NCI-H2029 treated with DMSO at 0.1 percent for 48 hours (cell line): Measurements from ENCODE around the gene AADAT.
A peak's percentile ranks its signal among the peaks of the same experiment; 100 is the strongest.

Experiments
- DNase-seq: peaks from one replicate; lab custom pipeline; 2025; lab: John Stamatoyannopoulos, UW

AADAT gene

DNA sequence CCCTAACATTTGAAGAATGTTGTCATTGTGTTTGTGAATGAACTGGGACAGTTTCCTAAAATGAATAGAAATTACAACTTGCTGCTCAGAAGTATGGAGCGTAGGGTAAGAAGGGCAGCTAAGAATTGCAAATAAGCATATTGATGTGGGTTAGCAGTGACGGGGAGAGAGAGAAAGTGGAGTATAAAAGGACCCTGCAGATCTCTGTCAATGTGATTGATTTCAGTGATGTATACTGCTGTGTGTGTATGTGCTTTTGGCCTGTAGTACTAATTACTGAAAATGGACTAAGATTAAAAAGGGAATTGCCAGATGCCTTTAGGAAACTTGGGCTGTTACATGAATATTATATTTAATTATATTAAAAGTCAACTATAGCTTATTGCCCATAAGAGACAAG, 55.8 kb downstream of the AADAT start:
- DNase-seq = no peak

- DNase-seq = no peak
Measured at GRCh38 chr4:170030121-170030520, 59.6 kb downstream of the AADAT start.

DNA sequence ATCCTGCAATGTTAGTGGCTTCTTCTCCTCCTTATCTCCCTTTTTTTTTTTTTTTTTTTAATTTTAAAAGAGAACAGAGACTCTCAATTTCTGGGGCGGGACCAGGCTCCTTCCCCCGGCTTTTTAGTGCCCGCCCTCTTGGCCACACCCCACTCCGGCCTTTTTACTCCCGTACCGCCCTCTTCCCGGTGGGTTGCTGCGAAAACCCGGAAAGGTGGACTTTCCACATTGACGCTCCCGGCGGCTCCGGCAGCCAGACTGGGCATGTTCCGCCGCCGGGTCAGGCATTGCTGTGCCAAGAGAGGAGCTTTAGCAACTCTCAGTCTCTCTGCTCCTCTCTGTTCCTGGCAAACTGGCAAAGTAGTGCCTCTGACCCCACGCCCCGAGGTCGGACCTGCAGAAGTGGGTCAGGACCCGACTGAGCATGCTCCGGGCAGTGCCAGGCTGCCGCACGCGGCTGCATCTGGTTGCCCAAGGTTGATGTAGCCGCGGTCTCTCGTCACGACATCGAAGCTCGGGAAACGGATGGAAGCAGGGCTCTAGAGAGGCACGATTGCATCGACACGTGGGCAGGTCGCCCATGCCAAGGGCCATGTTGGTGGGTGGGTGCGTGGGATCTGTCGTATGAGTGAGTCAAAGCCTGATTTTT, 62.5 kb downstream of the AADAT start:
- DNase-seq = peak; percentile 81

DNA sequence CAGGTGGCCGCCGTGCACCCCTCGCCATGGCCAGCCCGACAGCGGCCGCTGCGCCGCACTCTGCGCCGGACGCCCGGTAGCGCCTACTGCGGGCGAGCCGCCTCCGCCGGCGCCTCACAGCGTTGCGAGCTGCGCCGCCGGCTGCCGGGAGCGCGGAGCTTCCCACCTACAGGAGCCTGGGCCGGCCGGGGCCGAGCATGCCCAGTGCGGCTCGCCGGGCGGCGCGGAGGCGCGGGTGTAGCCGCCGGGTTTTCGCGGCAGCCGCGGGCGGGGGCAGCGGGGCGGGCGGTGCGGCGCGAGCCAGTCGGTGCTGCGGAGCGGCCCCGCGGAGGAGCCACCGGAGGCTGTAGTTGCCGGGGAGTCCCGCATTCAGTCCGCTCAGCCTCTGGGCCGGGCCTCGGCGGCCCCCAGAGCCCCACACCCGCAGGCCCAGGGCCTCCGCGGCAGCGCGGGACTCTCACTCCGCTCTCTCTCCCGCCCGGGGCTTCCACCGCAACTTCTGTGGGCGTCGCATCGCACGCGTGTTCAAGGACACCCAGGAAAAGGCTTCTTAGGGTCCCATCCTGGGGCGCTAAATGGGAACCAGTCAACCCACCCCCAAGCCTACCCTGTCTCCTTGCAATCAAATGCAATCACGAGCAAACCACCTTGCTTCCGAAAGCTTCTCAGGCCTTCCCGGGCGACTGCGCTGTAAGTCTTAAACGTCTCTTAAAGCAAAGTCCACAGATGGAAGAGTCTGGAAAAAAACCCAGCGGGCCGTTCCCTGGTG, 63.3 kb downstream of the AADAT start, which contains the start of gene MFAP3L:
Gene MFAP3L (minus strand): TSS at position 143 of the 769 bp plus-strand sequence. CDS start 20,518 bp downstream, outside the sequence.
- DNase-seq = no peak

DNA sequence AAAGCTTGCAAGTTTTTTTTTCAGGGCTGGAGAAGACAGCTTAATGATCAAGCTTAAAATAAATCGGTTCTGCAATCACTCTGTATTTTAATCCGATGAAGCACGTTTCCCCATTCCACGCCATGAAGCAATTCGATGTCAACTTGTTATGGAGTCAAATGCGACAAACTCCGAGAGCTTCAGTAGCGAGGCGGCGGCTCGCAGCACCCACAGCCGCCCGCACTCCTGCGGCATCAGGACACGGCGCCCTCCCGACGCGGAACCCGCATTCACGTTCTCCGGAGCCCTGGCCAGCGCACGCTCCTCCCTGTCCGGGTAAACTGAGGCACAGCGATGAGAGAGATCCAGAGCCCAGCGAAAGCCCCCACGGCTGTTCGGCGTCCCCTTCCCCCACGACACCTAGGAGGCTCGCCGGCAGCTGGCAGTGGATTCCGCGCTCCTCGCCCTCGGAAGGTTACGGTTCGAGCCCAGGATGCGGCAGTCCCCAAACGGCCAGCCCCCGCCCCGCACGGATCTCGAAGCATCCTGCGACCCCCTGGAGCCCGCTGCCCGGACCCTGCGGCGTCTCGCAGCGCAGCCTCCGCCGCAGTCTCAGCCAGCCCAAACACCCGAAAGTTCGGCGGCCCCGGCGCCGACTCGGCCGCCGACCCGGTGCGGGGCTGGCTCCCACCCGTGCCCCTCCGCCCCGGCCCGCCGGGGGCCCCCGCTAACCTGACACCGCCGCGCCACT, 64.1 kb downstream of the AADAT start:
- DNase-seq = no peak

GRCh38 chr4:170022211-170022610, 67.5 kb downstream of the AADAT start:
- DNase-seq = no peak

DNA sequence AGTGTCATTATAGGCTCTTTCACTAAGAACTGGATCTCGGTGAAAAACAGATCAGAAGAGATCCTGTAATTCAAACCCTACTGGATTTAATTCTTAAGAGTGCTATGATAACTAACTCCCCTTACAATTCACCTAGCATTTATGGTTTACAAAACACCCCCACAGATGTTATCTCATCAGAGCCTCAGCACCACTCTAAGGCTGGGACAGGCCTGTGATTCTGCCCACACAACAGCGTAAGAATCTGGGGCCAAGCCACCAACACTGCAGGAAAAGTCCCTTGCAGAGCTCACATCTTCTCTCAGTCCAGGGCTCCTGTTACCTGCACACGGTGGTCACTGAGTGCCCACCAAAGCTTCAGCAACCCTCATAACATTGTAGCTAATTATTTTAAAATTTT, 72.5 kb downstream of the AADAT start:
- DNase-seq = no peak

GRCh38 chr4:170015285-170015684, 74.5 kb downstream of the AADAT start:
- DNase-seq = no peak

- no peak for DNase-seq
Measured at GRCh38 chr4:170014359-170015011, 75.3 kb downstream of the AADAT start.

DNA sequence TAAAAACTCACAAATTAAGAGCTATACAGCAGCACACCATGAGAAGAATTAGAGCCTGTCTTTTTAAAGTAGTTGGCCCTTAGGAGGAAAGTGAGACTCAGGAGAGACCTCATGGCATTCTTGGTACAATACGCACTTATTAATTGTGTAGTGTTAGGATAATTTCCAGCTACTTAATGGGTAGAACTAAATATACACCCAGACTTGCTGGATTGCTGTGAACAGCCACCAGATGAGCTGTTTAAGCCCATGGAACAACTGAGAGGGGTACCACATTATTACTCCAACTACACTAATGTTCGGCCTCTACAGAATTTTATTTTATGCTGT, 77.2 kb downstream of the AADAT start:
- DNase-seq = no peak

DNA sequence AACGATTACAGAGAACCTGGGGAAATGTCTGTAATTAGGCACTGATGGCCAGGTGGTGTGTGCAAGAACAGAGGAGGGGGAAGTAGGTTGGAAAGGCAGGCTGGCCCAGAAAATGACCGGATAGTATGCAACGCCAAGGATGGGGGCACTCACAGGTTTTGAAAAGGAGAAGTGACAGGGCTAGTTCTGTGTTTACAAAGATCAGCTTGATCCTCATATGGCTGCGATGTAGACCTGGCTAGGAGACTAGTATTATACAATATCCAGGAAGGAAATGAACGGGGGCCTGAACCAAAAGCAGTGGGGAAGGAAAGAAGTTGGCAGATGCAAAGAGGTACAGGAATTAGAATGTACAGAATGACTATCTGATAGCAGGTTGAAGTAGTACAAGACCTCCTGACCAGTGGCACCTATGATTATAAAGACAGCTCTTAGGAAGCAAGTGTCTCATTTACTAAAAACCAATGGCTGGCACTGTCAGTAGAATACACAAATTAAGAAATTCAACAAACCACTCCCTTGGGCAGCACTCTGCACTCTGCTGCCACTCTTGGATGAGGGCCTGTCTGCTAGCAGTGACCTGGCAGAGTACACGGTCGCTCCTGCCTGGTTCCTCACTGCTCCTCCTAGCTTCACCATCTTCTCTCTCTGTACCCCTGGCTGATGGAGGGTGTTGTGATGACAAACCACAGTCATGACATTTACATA, 77.7 kb downstream of the AADAT start:
- DNase-seq = no peak
